Measurements from ENCODE around the gene UST.
A peak's percentile ranks its signal among the peaks of the same experiment; 100 is the strongest.
"Not testable (repeated sequence)": the region's sequence is repeated elsewhere in the genome, so short reads cannot be mapped to it uniquely, and the experiment has no call there.

The UST gene

DNA sequence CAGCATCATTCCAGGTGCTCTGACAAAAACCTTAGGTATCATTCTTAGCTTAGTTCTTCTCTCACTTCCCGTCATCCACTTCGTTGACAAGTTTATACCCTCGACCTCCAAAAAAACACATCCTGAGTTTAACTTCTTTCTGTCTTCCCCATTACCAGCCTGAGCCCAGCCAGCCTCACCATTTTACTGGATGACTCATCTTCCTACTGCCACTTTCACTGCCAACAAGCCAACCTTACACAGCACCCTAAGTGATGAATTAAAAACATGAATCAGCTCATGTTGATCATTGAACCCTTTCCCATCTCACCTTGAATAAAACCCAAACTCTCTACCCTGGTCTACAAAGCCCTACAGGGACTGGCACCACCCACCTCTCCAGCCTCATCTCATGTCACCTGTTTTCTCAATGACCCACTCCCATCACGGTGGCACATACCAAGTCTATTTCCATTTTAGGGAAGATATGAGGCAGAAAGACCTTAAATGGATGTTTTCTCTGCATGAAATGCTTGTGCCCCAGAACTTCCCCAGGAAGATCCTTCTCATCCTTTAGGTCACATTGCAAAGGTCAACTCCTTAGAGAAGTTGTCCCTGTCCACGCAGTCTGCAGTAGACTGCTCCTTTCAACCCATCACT is 9.9 kb upstream of the UST start:
- no peak for DNase-seq

DNA sequence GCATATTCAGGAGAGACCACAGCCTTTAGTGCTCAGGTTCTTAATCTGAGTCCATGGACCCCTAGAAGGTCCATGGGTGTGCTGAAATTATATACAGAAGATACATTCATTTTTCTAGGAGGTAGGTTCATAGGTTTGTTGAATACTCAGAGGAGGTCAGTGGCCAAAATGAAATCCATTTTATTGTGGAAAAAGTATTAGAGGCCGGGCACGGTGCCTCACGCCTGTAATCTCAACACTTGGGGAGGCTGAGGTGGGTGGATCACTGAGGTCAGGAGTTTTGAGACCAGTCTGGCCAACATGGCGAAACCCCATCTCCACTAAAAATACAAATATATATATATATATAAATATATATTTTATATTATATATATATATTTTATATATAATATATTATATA is 9.0 kb upstream of the UST start:
- DNase-seq = no peak

DNA sequence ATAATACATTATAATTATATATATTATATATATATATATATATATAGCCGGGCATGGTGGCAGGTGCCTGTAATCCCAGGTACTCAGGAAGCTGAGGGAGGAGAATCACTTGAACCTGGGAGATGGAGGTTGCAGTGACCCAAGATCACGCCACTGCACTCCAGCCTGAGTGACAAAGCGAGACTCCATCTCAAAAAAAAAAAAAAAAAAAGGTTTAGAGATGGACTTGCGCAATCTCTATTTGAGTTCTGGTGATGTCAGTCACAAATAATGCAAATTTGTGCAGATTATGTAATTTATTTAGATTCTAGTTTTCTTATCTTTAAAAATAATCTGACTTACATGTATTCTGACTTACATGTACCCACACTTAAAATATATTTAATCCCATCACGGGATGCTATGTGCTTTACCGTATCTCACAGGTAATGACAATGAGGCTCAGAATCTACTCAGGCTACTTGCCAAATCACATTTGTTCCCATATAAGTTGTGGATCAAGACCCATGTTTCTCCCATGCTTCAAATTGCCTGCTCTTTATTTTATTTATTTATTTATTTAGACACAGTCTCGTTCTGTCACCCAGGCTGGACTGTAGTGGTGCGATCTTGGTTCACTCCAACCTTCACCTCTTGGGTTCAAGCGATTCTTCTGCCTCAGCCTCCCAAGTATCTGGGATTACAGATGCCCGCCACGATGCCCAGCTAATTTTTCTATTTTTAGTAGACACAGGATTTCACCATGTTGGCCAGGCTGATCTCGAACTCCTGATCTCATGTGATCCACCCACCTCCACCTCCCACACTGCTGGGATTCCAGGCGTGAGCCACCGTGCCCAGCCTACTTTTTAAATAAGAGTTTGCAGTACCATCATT is 7.6 kb upstream of the UST start:
- no peak for DNase-seq

- DNase-seq = no peak
Observed at GRCh38 chr6:148739822-148740128, 7.1 kb upstream of the UST start.

- no peak for DNase-seq
Observed at GRCh38 chr6:148743476-148743875, 3.4 kb upstream of the UST start.

DNA sequence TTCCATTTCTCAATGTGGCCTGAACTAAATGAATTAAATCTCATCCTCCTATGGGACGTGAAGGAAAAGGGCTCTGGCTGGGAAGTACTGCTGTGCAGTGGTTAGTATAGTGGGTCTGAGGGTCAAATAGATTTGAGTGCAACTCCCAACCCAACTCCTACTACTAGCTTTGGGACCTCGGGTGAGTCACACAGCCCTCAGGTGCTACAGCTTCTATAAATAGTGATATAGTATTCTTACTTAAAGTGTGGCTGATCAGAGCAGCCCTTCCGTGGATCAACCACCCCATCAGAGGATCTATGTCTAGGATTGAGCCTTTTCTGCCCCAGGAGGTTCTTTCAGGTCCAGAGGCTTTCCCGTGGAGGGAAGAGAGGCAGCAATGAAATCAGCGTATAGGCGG is 904 bp upstream of the UST start:
- DNase-seq = no peak

DNA sequence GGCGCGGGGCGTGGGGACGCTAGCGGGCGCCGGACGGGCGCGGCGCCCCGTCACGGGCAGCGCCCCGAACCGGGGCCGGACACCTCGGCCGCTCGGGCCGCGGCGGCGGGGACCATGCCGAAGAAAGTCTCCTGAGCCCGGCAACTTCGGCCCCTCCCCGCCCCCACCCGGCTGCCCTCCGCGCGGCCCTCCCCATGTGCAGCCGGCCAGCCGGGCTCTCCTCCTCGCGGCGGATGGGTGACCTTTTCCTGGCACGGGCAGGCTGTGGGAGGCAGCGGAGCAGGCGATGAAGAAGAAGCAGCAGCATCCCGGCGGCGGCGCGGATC is 278 bp downstream of the UST start:
- DNase-seq = peak in 30 of 56 donors; percentile 19 to 63 (median 43)

DNA sequence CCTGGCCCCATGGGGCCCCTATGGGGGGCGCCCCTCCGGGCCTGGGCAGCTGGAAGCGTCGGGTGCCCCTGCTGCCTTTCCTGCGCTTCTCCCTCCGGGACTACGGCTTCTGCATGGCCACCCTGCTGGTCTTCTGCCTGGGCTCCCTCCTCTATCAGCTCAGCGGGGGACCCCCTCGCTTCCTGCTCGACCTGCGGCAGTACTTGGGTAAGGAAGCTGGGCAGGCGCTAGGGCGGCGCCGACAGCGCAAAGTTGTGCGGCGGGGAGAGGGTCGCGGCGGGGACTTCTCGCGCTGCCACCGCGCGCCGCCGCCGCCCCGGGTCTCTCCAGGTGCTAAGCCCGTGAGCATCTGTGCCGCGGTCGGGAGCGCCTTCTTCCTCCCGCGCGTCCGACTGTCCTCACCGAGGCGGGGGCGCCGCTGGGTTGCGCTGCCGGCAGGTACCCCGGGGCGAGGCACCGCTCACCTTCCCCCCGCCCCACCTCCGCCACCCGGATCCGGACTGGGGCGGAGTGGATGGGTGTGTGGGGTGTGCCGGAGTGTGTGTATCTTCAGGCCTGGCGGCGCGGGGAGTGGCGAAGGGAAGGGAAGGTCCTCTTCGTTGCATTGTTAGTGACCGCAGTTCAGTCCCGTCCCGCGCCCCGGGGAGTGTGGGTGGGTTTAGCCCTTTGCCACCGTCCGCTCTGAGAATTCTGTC is 788 bp downstream of the UST start:
- peak in 24 of 56 donors; percentile 18 to 67 (median 42) for DNase-seq

GRCh38 chr6:148749674-148750073 is 2.8 kb downstream of the UST start:
- no peak for DNase-seq

DNA sequence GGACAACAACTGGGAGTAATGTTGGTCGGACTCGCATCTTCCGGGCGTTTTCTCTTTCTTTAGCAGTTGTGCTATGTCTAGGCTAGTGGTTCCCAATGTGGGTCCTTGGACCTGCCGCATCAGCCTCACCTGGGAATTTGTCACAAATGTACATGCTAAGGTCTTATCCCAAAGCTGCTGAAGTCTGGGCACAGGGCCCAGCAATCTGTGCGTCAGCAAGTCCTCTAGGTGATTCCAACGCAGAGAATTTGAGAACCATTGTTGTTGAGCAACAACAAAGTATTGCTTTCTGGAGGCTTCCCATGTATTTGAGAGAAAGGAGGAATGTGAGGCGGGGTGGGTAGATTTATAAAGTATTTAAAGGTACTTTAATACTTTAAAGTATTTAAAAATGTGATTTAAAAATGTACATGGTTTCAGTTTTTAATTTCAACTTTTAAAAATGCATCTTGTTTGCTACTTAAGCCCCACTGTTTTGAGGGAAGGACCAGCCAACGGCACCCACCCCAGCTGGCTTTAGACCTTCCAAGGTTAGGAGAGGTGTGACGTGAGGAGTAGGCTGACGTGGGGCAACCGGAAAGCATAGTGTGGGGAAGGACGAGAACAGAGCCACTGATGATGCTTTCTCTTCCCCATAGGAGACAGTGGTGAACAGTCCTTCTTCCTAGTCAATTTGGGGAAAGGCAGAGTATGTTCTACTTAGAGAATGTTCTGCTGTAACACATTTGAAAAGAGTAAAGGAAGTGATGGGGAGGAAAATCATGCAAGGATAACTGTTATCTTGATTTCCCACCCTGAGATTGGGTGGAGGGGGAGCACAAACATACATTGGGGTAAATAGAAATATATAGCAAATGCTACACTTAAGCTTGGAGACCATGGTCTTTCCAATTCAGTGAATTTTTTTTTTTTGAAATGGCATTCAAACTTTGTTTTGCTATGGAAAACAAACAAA is 4.3 kb downstream of the UST start:
- DNase-seq = no peak

GRCh38 chr6:148751793-148752170 is 5.0 kb downstream of the UST start:
- no peak for DNase-seq

GRCh38 chr6:148755379-148755778 is 8.5 kb downstream of the UST start:
- not testable (repeated sequence) for DNase-seq

GRCh38 chr6:148757944-148758480 is 11.2 kb downstream of the UST start:
- no peak for DNase-seq

DNA sequence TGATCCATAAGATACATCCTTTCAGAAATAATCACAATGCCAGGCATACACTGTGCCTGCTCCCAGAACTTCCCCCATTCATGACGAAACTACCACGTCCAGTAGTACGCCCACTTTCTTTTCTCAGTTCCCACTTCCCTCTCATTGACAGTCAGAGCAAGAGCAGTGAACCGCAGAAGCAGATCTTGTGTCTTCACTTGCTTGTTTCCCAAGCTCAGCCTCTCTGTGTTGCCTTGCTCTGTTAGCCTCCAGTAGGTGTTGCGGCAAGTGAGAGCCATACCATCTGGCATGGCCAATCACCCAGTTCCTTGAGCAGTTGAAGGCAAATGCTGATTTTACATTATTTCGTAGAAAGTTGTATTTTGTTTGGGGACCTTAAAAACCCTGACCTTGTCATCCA is 11.7 kb downstream of the UST start:
- DNase-seq = peak in 18 of 56 donors; percentile 4 to 45 (median 23)

- no peak for DNase-seq
Observed at GRCh38 chr6:148760258-148760534, 13.4 kb downstream of the UST start.

- peak in 28 of 56 donors; percentile 12 to 47 (median 24) for DNase-seq
Observed at GRCh38 chr6:148760568-148761526, 14.0 kb downstream of the UST start.

DNA sequence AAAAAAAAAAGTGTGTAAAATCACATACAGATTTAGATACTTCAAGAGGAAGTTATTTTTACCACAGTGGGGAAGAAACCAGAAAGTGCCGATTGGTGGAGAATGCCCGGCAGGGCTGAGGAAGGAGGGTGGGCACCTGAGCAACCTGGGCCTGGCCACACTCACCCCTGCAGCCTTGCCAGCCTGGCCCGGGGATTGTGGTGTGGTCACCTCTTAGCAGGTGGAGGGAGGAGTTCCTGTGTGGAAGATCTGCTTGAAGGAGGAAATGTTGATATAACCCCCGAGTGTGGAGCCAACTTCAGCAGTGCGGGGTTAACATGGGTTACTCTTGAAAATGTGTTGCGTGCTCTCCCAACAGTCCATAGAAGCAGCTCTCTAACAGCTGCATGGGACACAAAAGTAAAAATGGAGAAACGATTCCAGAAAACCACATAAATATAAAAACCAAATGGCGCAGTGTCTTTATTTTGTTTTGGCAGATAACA is 14.7 kb downstream of the UST start:
- peak in 1 of 56 donors; percentile 7 for DNase-seq

DNA sequence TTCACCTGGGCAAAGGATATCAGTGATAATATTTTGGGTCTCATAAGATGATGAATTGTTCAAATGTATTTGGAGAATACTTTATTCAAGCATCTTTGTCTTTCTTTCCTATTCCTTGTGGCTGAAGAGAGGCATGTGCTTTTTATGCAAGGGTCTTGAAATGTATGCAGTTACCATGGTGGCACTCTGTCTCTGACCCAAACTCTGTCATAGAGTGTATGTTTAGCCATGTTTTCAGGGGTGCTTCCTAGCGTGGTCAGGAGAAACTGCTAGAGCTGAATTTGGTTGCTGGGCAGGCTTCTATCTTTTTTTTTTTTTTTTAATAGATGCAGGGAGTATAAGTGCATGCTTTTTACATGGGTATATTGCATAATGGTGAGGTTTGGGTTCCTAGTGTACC is 15.4 kb downstream of the UST start:
- DNase-seq = no peak

- DNase-seq = not testable (repeated sequence)
Observed at GRCh38 chr6:148764259-148765020, 17.6 kb downstream of the UST start.

All from nucleus accumbens (tissue), 56 donors.